Measurements from ENCODE around the gene ZXDC.

The ZXDC gene

DNA sequence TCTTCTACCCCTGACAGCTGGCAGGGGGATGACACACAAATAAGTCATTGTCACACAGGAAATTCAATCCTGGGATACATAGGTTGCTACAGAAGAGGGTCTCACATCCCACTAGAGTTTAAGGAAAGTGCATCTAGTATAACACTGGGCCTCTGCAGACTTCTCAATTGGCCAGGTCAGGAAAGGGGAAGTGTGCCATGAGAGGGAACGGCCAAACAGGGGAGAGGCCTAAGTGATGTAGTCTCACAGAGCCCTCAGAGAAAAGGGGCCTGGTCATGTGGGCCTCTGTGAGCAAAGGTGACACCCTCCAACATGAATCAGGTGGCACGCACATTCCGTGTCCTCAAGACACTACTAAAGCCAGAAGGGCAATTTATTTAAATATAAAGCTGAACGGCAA lies 11.2 kb downstream of the ZXDC start:
- peaks cover 64% of the 10 kb centered on the region for H3K36me3 Mint-ChIP-seq (ENCODE audit: low read depth)
- no peak overlapping the region for H3K27ac Mint-ChIP-seq
- H3K4me1 Mint-ChIP-seq: peaks cover 9% of the 10 kb centered on the region
- no peaks in the 10 kb centered on the region for H3K9me3 Mint-ChIP-seq
- H3K4me3 Mint-ChIP-seq: no peak overlapping the region
- H3K27me3 Mint-ChIP-seq (ENCODE audit: low read depth): no peaks in the 10 kb centered on the region
- TF ChIP-seq, protein P1, sequence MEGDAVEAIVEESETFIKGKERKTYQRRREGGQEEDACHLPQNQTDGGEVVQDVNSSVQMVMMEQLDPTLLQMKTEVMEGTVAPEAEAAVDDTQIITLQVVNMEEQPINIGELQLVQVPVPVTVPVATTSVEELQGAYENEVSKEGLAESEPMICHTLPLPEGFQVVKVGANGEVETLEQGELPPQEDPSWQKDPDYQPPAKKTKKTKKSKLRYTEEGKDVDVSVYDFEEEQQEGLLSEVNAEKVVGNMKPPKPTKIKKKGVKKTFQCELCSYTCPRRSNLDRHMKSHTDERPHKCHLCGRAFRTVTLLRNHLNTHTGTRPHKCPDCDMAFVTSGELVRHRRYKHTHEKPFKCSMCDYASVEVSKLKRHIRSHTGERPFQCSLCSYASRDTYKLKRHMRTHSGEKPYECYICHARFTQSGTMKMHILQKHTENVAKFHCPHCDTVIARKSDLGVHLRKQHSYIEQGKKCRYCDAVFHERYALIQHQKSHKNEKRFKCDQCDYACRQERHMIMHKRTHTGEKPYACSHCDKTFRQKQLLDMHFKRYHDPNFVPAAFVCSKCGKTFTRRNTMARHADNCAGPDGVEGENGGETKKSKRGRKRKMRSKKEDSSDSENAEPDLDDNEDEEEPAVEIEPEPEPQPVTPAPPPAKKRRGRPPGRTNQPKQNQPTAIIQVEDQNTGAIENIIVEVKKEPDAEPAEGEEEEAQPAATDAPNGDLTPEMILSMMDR (IDR thresholded peaks at IDR 0.05; ENCODE audit: unreplicated experiment in 3 of 3): no peak

DNA sequence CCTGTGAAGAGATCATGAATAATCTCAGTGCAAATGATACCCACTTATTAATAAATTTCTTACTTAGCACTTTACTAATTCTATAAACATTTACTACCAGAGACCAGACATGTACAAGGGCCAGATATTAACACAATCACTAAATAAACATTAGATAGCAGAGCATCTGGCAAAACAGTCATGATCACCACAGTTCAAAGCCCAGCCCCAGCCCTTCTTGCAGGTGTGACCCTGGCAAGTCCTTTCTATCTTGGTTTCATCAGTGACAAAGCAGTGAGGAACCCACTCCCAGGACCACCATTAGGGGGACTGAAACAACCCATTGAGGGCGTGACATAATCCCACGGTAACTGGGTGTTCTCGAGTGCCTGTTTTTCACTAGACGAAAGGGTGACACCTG lies 11.6 kb downstream of the ZXDC start:
- peaks cover 60% of the 10 kb centered on the region for H3K36me3 Mint-ChIP-seq (ENCODE audit: low read depth)
- peaks cover 9% of the 10 kb centered on the region for H3K4me1 Mint-ChIP-seq
- H3K9me3 Mint-ChIP-seq: no peaks in the 10 kb centered on the region
- H3K4me3 Mint-ChIP-seq: no peak overlapping the region
- no peak overlapping the region for H3K27ac Mint-ChIP-seq
- TF ChIP-seq, protein P1 (IDR thresholded peaks at IDR 0.05; ENCODE audit: unreplicated experiment in 3 of 3): no peak
- H3K27me3 Mint-ChIP-seq (ENCODE audit: low read depth): no peaks in the 10 kb centered on the region

DNA sequence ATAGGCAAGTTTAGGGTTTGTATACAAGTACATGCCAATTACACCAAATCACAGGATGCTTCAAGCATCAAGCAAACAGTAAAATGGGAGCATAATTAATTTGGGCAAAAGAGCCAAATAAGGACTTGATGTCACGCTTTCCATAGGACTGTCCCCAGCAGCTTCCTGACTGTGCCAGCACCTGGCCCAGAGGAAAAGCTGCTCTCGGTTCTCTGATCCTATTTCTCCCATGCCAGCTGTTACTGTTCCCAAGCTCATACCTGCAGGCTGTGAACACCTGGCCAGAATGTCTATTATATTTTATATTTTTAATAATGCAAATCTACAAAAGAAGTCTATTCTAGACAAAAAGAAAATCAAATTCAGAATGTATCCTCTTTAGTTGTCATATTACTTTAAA lies 12.2 kb downstream of the ZXDC start:
- Mint-ChIP-seq H3K27me3 (ENCODE audit: low read depth) (no peaks in the 10 kb centered on the region), H3K36me3 (ENCODE audit: low read depth) (peaks cover 57% of the 10 kb centered on the region), H3K4me1 (peaks cover 9% of the 10 kb centered on the region), H3K27ac (no peak overlapping the region), H3K4me3 (no peak overlapping the region), H3K9me3 (no peaks in the 10 kb centered on the region)
- TF ChIP-seq, protein P1 (IDR thresholded peaks at IDR 0.05; ENCODE audit: unreplicated experiment in 3 of 3): no peak

DNA sequence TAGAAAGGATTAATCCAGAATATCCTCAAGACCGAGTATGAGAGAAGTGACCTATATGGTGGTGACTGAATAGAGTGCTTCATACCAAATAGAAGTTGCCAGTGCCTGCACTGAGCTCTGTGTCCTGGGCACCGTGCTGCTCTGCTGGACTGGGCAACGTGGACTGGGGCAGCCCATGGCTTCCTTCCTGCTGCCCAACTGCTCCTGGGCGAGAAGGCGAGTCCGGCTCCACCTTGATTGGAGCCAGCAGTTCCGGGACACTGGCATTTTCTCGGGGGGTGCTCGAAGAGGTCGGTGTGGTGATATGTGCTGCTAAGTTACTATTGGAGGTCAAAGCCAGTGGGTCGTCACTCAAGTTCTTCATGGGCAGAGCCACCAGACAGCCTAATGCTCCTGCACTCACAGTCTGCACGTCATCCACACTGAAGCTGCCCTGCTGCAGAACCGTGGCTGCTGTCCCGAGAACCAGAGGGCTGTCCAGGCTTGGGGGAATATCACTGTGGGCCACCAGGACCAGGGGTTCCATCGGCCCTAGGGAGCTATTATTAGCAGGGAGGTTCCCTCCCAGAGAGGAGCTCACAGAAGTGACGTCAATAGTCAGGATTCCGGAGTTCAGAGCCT lies 14.1 kb downstream of the ZXDC start:
- Mint-ChIP-seq H3K27me3 (ENCODE audit: low read depth) (no peaks in the 10 kb centered on the region), H3K4me3 (no peak overlapping the region)

DNA sequence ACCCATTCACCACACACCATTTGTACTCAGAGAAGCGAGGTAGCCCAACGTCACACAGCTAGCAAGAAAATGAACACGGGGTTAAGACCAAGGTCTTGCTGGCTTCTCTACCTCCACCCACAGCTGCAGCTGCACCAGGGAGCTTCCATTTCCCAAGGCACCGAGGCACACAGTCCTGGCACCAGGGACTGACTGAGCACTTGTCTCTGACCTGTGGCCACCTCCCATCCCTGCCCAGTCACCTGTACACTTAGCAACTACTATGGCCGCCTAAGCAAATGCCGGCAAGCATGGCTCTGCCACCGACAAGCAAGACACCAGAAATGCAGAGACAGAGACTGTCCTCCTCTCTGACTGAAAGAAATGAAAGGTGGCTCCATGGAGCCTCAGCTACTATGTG lies 15.3 kb downstream of the ZXDC start:
- Mint-ChIP-seq H3K36me3 (ENCODE audit: low read depth) (peaks cover 52% of the 10 kb centered on the region), H3K4me3 (no peak overlapping the region), H3K27ac (no peak overlapping the region), H3K27me3 (ENCODE audit: low read depth) (no peaks in the 10 kb centered on the region), H3K4me1 (peaks cover 9% of the 10 kb centered on the region), H3K9me3 (no peaks in the 10 kb centered on the region)
- TF ChIP-seq, protein P1 (IDR thresholded peaks at IDR 0.05; ENCODE audit: unreplicated experiment in 3 of 3): no peak

More for the DNA sequence above, 14.1 kb downstream of the ZXDC start:
- H3K36me3 Mint-ChIP-seq (ENCODE audit: low read depth): peaks cover 58% of the 10 kb centered on the region
- no peaks in the 10 kb centered on the region for H3K9me3 Mint-ChIP-seq
- H3K4me1 Mint-ChIP-seq: peaks cover 9% of the 10 kb centered on the region
- no peak overlapping the region for H3K27ac Mint-ChIP-seq
- TF ChIP-seq, protein P1 (IDR thresholded peaks at IDR 0.05; ENCODE audit: unreplicated experiment in 3 of 3): no peak

DNA sequence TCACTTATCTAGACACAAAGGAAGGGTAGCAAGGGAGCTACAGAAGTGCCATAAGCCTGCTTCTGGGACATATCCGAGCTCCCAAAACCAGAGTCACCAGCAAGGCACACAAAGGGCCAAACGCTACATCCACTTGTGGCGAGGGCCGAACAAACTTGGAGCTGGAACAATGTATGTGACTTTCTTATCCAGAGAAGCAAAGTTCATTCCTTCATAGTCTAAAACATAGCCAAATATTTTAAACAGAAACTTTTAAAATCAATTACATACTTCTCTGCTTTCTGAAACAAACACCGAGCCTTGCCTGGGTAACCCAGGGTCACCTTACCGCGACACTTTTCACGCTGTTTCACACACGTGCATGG lies 15.9 kb downstream of the ZXDC start:
- H3K27me3 Mint-ChIP-seq (ENCODE audit: low read depth): no peaks in the 10 kb centered on the region
- no peaks in the 10 kb centered on the region for H3K9me3 Mint-ChIP-seq
- no peak overlapping the region for H3K27ac Mint-ChIP-seq
- H3K36me3 Mint-ChIP-seq (ENCODE audit: low read depth): peaks cover 53% of the 10 kb centered on the region
- no peak overlapping the region for H3K4me3 Mint-ChIP-seq
- TF ChIP-seq, protein P1 (IDR thresholded peaks at IDR 0.05; ENCODE audit: unreplicated experiment in 3 of 3): no peak
- H3K4me1 Mint-ChIP-seq: peaks cover 9% of the 10 kb centered on the region

Measured in nephron (organoid).